Daoy (cell line): ENCODE data around the gene KRTAP4-16. TPM values are rescaled to one million over a fixed set of nuclear protein-coding genes. Genes with fewer than 3 reads are reported as not detected.

Experiments
- total RNA-seq: library from RNA; depleted of rRNA; stranded (reverse); fragments of >200 nt; shearing (Covaris generic); gene quantifications from 2 replicates; pipeline ENCODE4 v1.2.3, GENCODE V29; 2014; rRNA removed

KRTAP4-16 gene
- total RNA-seq, 1 experiment from 2014 or later, result not detected

Other genes with a start within 250 kb of the KRTAP4-16 start
- not detected in 2 replicates for gene KRT12, start 235.0 kb downstream of the KRTAP4-16 start, total RNA-seq
- not detected in 2 replicates for gene KRT20, start 217.0 kb downstream of the KRTAP4-16 start, total RNA-seq
- gene KRT23, start 164.6 kb downstream of the KRTAP4-16 start, total RNA-seq, result not detected in 2 replicates
- gene KRT39, start 135.3 kb downstream of the KRTAP4-16 start, total RNA-seq, result not detected in 2 replicates
- not detected in 2 replicates for gene KRT40, start 117.9 kb downstream of the KRTAP4-16 start, total RNA-seq
- gene KRTAP3-3, start 108.0 kb downstream of the KRTAP4-16 start, total RNA-seq, result not detected in 2 replicates
- not detected in 2 replicates for gene KRTAP3-2, start 102.3 kb downstream of the KRTAP4-16 start, total RNA-seq
- not detected in 2 replicates for gene KRTAP3-1, start 93.1 kb downstream of the KRTAP4-16 start, total RNA-seq
- gene KRTAP1-5, start 75.0 kb downstream of the KRTAP4-16 start, total RNA-seq, result not detected in 2 replicates
- not detected in 2 replicates for gene KRTAP1-4, start 72.0 kb downstream of the KRTAP4-16 start, total RNA-seq
- gene KRTAP1-3, start 67.3 kb downstream of the KRTAP4-16 start, total RNA-seq, result not detected in 2 replicates
- 1.5 TPM in 1 of 2 replicates, not detected in the other for gene KRTAP1-1, start 60.8 kb downstream of the KRTAP4-16 start, total RNA-seq
- gene KRTAP2-1, start 54.9 kb downstream of the KRTAP4-16 start, total RNA-seq, result not detected in 2 replicates
- not detected in 2 replicates for gene KRTAP2-2, start 47.0 kb downstream of the KRTAP4-16 start, total RNA-seq
- gene KRTAP2-3, start 42.1 kb downstream of the KRTAP4-16 start, total RNA-seq, result not detected in 2 replicates
- gene KRTAP2-4, start 36.3 kb downstream of the KRTAP4-16 start, total RNA-seq, result not detected in 2 replicates
- gene KRTAP4-7, start 18.1 kb downstream of the KRTAP4-16 start, total RNA-seq, result not detected in 2 replicates
- not detected in 2 replicates for gene KRTAP4-8, start 4.1 kb downstream of the KRTAP4-16 start, total RNA-seq
- gene KRTAP4-9, start 3.2 kb upstream of the KRTAP4-16 start, total RNA-seq, result not detected in 2 replicates
- not detected in 2 replicates for gene KRTAP4-11, start 16.2 kb upstream of the KRTAP4-16 start, total RNA-seq
- not detected in 2 replicates for gene KRTAP4-12, start 22.0 kb upstream of the KRTAP4-16 start, total RNA-seq
- not detected in 2 replicates for gene KRTAP4-6, start 38.3 kb upstream of the KRTAP4-16 start, total RNA-seq
- not detected in 2 replicates for gene KRTAP4-5, start 47.6 kb upstream of the KRTAP4-16 start, total RNA-seq
- gene KRTAP4-4, start 58.5 kb upstream of the KRTAP4-16 start, total RNA-seq, result not detected in 2 replicates
- not detected in 2 replicates for gene KRTAP4-3, start 66.0 kb upstream of the KRTAP4-16 start, total RNA-seq
- not detected in 2 replicates for gene KRTAP4-2, start 76.0 kb upstream of the KRTAP4-16 start, total RNA-seq
- gene KRTAP4-1, start 82.7 kb upstream of the KRTAP4-16 start, total RNA-seq, result not detected in 2 replicates
- not detected in 2 replicates for gene KRTAP9-1, start 87.7 kb upstream of the KRTAP4-16 start, total RNA-seq
- not detected in 2 replicates for gene KRTAP9-2, start 124.4 kb upstream of the KRTAP4-16 start, total RNA-seq
- not detected in 2 replicates for gene KRTAP9-3, start 130.2 kb upstream of the KRTAP4-16 start, total RNA-seq
- gene KRTAP9-8, start 135.8 kb upstream of the KRTAP4-16 start, total RNA-seq, result not detected in 2 replicates
- not detected in 2 replicates for gene KRTAP9-4, start 147.5 kb upstream of the KRTAP4-16 start, total RNA-seq
- not detected in 2 replicates for gene KRTAP9-9, start 153.2 kb upstream of the KRTAP4-16 start, total RNA-seq
- not detected in 2 replicates for gene KRTAP9-6, start 163.2 kb upstream of the KRTAP4-16 start, total RNA-seq
- not detected in 2 replicates for gene KRTAP9-7, start 173.5 kb upstream of the KRTAP4-16 start, total RNA-seq
- gene KRTAP29-1, start 200.6 kb upstream of the KRTAP4-16 start, total RNA-seq, result not detected in 2 replicates
- gene KRTAP16-1, start 207.1 kb upstream of the KRTAP4-16 start, total RNA-seq, result not detected in 2 replicates
- not detected in 2 replicates for gene KRTAP17-1, start 213.5 kb upstream of the KRTAP4-16 start, total RNA-seq
- not detected in 2 replicates for gene KRT33A, start 248.6 kb upstream of the KRTAP4-16 start, total RNA-seq